ENCODE results near the gene PCSK5.

The PCSK5 gene

DNA sequence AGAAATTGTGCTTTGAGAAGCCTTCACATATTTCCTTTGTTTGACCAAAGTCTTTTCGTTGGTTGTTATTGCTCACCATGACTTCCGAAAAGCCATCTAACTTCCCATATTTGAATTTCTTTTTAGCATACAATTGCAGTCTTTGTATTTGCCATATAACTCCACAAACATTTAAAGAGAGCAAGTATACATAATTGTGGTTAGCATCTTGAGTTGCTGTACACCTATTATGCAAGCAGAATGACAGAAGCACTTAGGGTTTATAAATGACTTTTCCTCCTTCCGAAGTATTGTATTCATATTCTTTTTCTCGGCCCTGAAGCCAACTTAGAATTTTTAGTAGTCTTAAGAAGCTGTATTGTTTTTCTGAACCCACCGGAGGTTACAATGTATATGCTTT is 253.4 kb downstream of the PCSK5 start:
- no peaks in the 10 kb centered on the region for H3K79me2 ChIP-seq (ENCODE audit: insufficient read depth, low read length)
- TF ChIP-seq EZH2 (IDR thresholded peaks at IDR 0.05; ENCODE audit: borderline replicate concordance, low read depth, low read length, severe bottlenecking) (no peak), CTCF (IDR thresholded peaks at IDR 0.05; ENCODE audit: borderline replicate concordance, extremely low read depth, low read length, poor library complexity, severe bottlenecking) (no peak)

GRCh38 chr9:76150013-76150412 is 259.5 kb downstream of the PCSK5 start:
- no peaks in the 10 kb centered on the region for H3K9me3 ChIP-seq (ENCODE audit: insufficient read depth, low read length, severe bottlenecking)
- TF ChIP-seq EZH2 (IDR thresholded peaks at IDR 0.05; ENCODE audit: borderline replicate concordance, low read depth, low read length, severe bottlenecking) (no peak), CTCF (IDR thresholded peaks at IDR 0.05; ENCODE audit: borderline replicate concordance, extremely low read depth, low read length, poor library complexity, severe bottlenecking) (no peak)
- H3K4me1 ChIP-seq (ENCODE audit: insufficient read depth, low read length) = no peaks in the 10 kb centered on the region
- no peak overlapping the region for H2AFZ ChIP-seq (ENCODE audit: low read depth, low read length)
- H4K20me1 ChIP-seq (ENCODE audit: insufficient read depth, low read length) = no peaks in the 10 kb centered on the region; the same call in 1 of the 2 replicates
- H3K79me2 ChIP-seq (ENCODE audit: insufficient read depth, low read length) = no peaks in the 10 kb centered on the region
- no peaks in the 10 kb centered on the region for H3K36me3 ChIP-seq (ENCODE audit: insufficient read depth, low read length)
- DNase-seq (no peak), ATAC-seq (ENCODE audit: insufficient read depth, low read depth) (no peak)
- H3K4me3 ChIP-seq (ENCODE audit: low read depth in 1 of 2, low read length in 2 of 2) = no peak overlapping the region
- no peak overlapping the region for H3K27ac ChIP-seq (ENCODE audit: low read length)
- H3K9ac ChIP-seq (ENCODE audit: low read depth, low read length) = no peak overlapping the region
- H3K4me2 ChIP-seq (ENCODE audit: insufficient read depth, low read length) = no peak overlapping the region
- H3K27me3 ChIP-seq (ENCODE audit: insufficient read depth, low read length, poor library complexity) = no peaks in the 10 kb centered on the region

More for the DNA sequence above, 253.4 kb downstream of the PCSK5 start:
- no peak overlapping the region for H2AFZ ChIP-seq (ENCODE audit: low read depth, low read length)
- H3K4me3 ChIP-seq (ENCODE audit: low read depth in 1 of 2, low read length in 2 of 2) = no peak overlapping the region
- no peak for DNase-seq
- H3K9me3 ChIP-seq (ENCODE audit: insufficient read depth, low read length, severe bottlenecking) = no peaks in the 10 kb centered on the region
- H3K4me2 ChIP-seq (ENCODE audit: insufficient read depth, low read length) = no peak overlapping the region
- no peaks in the 10 kb centered on the region for H4K20me1 ChIP-seq (ENCODE audit: insufficient read depth, low read length)
- no peaks in the 10 kb centered on the region for H3K4me1 ChIP-seq (ENCODE audit: insufficient read depth, low read length)
- no peaks in the 10 kb centered on the region for H3K27me3 ChIP-seq (ENCODE audit: insufficient read depth, low read length, poor library complexity)
- no peak for ATAC-seq (ENCODE audit: insufficient read depth, low read depth)
- no peak overlapping the region for H3K27ac ChIP-seq (ENCODE audit: low read length)
- H3K9ac ChIP-seq (ENCODE audit: low read depth, low read length) = no peak overlapping the region
- no peaks in the 10 kb centered on the region for H3K36me3 ChIP-seq (ENCODE audit: insufficient read depth, low read length)

DNA sequence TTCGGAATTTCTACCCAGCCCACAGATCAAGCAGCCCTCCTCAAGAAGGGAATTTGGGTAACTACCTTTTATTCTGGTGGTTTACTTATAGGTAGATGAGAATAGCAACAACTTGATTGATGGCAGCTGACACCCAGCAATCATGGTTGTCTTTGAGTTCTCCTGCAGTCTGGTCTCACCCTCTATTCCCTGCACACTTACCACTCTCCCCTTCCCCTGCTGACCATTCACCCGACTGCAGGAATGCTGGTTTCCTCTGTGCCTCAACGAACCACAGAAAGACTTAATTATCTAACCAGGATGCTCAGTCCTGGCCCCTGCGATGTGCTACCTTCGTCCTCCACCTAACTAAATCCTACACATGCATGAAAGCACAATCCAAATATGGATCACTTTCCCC is 260.8 kb downstream of the PCSK5 start:
- no peaks in the 10 kb centered on the region for H3K36me3 ChIP-seq (ENCODE audit: insufficient read depth, low read length)
- no peak for DNase-seq
- no peak overlapping the region for H3K27ac ChIP-seq (ENCODE audit: low read length)
- no peak overlapping the region for H2AFZ ChIP-seq (ENCODE audit: low read depth, low read length)
- no peaks in the 10 kb centered on the region for H3K79me2 ChIP-seq (ENCODE audit: insufficient read depth, low read length)
- TF ChIP-seq EZH2 (IDR thresholded peaks at IDR 0.05; ENCODE audit: borderline replicate concordance, low read depth, low read length, severe bottlenecking) (no peak), CTCF (IDR thresholded peaks at IDR 0.05; ENCODE audit: borderline replicate concordance, extremely low read depth, low read length, poor library complexity, severe bottlenecking) (no peak)
- no peak overlapping the region for H3K4me3 ChIP-seq (ENCODE audit: low read depth in 1 of 2, low read length in 2 of 2)
- no peak overlapping the region for H3K4me2 ChIP-seq (ENCODE audit: insufficient read depth, low read length)
- no peaks in the 10 kb centered on the region for H3K4me1 ChIP-seq (ENCODE audit: insufficient read depth, low read length)
- H3K9ac ChIP-seq (ENCODE audit: low read depth, low read length) = no peak overlapping the region
- H3K27me3 ChIP-seq (ENCODE audit: insufficient read depth, low read length, poor library complexity) = no peaks in the 10 kb centered on the region
- no peaks in the 10 kb centered on the region; the same call in 1 of the 2 replicates for H4K20me1 ChIP-seq (ENCODE audit: insufficient read depth, low read length)
- ATAC-seq (ENCODE audit: insufficient read depth, low read depth) = no peak
- H3K9me3 ChIP-seq (ENCODE audit: insufficient read depth, low read length, severe bottlenecking) = no peaks in the 10 kb centered on the region

GRCh38 chr9:76153339-76153738 is 262.9 kb downstream of the PCSK5 start:
- TF ChIP-seq CTCF (IDR thresholded peaks at IDR 0.05; ENCODE audit: borderline replicate concordance, extremely low read depth, low read length, poor library complexity, severe bottlenecking) (no peak), EZH2 (IDR thresholded peaks at IDR 0.05; ENCODE audit: borderline replicate concordance, low read depth, low read length, severe bottlenecking) (no peak)
- H3K4me1 ChIP-seq (ENCODE audit: insufficient read depth, low read length) = no peaks in the 10 kb centered on the region
- peaks cover 3% of the 10 kb centered on the region for H3K36me3 ChIP-seq (ENCODE audit: insufficient read depth, low read length)
- no peak overlapping the region for H3K27ac ChIP-seq (ENCODE audit: low read length)
- H3K4me3 ChIP-seq (ENCODE audit: low read depth in 1 of 2, low read length in 2 of 2) = no peak overlapping the region
- no peak overlapping the region for H2AFZ ChIP-seq (ENCODE audit: low read depth, low read length)
- H3K79me2 ChIP-seq (ENCODE audit: insufficient read depth, low read length) = no peaks in the 10 kb centered on the region
- no peaks in the 10 kb centered on the region for H3K27me3 ChIP-seq (ENCODE audit: insufficient read depth, low read length, poor library complexity)
- DNase-seq (no peak), ATAC-seq (ENCODE audit: insufficient read depth, low read depth) (no peak)
- H3K9ac ChIP-seq (ENCODE audit: low read depth, low read length) = no peak overlapping the region
- no peaks in the 10 kb centered on the region for H3K9me3 ChIP-seq (ENCODE audit: insufficient read depth, low read length, severe bottlenecking)
- no peaks in the 10 kb centered on the region; the same call in 1 of the 2 replicates for H4K20me1 ChIP-seq (ENCODE audit: insufficient read depth, low read length)
- H3K4me2 ChIP-seq (ENCODE audit: insufficient read depth, low read length) = no peak overlapping the region

All from DND-41 (cell line).